GM19238 (cell line): Measurements from ENCODE around the gene TEX52.

Experiments used
- DNase-seq: peaks from one replicate; pipeline ENCODE4 v3.0.0; 2011; ENCODE audit warnings: low spot score; ENCODE audit not compliant: insufficient read length

Gene TEX52

GRCh38 chr12:2833327-2833726, 23.5 kb downstream of the TEX52 start:
- no peak for DNase-seq

GRCh38 chr12:2832550-2833127, 24.2 kb downstream of the TEX52 start:
- no peak for DNase-seq

- DNase-seq: no peak
These were observed 27.6 kb downstream of the TEX52 start for GRCh38 chr12:2829275-2829674.

GRCh38 chr12:2826721-2827515, 29.9 kb downstream of the TEX52 start:
- no peak for DNase-seq

GRCh38 chr12:2826036-2826435, 30.8 kb downstream of the TEX52 start:
- no peak for DNase-seq

GRCh38 chr12:2825132-2825531, 31.7 kb downstream of the TEX52 start:
- DNase-seq: no peak

- DNase-seq: no peak
These were observed 32.3 kb downstream of the TEX52 start for GRCh38 chr12:2824541-2824940.

GRCh38 chr12:2823483-2823882, 33.4 kb downstream of the TEX52 start:
- no peak for DNase-seq

GRCh38 chr12:2820432-2820831, 36.4 kb downstream of the TEX52 start:
- no peak for DNase-seq

GRCh38 chr12:2819810-2820209, 37.0 kb downstream of the TEX52 start:
- DNase-seq: no peak

- DNase-seq: peak; percentile 59
These were observed 43.3 kb downstream of the TEX52 start for GRCh38 chr12:2813214-2814185.

GRCh38 chr12:2812290-2813213, 44.3 kb downstream of the TEX52 start, which contains the start of gene ITFG2:
Gene ITFG2, plus strand, starts transcription at chr12:2812668. Its CDS starts 93 bp downstream, at chr12:2812761.
- peak; percentile 91 for DNase-seq

GRCh38 chr12:2811801-2812200, 45.0 kb downstream of the TEX52 start:
- DNase-seq: no peak

GRCh38 chr12:2806700-2807099, 50.1 kb downstream of the TEX52 start:
- no peak for DNase-seq

- DNase-seq: no peak
These were observed 51.7 kb downstream of the TEX52 start for GRCh38 chr12:2805143-2805520.

- DNase-seq: no peak
These were observed 52.3 kb downstream of the TEX52 start for GRCh38 chr12:2804393-2805142.

- DNase-seq: no peak
These were observed 53.0 kb downstream of the TEX52 start for GRCh38 chr12:2803635-2804392.

GRCh38 chr12:2801044-2801783, 55.6 kb downstream of the TEX52 start:
- DNase-seq: no peak
